Thyroid gland (tissue), 4 donors: ENCODE measurements around the gene WSCD2. TPM values are rescaled to one million over a fixed set of nuclear protein-coding genes. Genes with fewer than 3 reads are reported as not detected.
A peak's percentile ranks its signal among the peaks of the same experiment; 100 is the strongest.

ENCODE experiments used
- DNase-seq, 2 donors: peaks; one replicate each; pipeline ENCODE4 v3.0.0-alpha.2; 2019
- H3K27ac ChIP-seq, 3 donors: fragments of 200-600 bp; sonication (generic); 1 replicate in 2 of 3; 2 replicates in 1 of 3; pipeline ENCODE4 v1.5.1; 2016 to 2019; ENCODE audit warnings: mild to moderate bottlenecking in 1 of 3, moderate library complexity in 1 of 3
- H3K27me3 ChIP-seq: fragments of 200-600 bp; sonication (generic); one replicate; pipeline ENCODE4 v1.5.1; 2019
- H3K36me3 ChIP-seq, 2 donors: fragments of 200-600 bp; sonication (generic); one replicate each; pipeline ENCODE4 v1.5.1; 2016 to 2019
- H3K4me1 ChIP-seq, 2 donors: fragments of 200-600 bp; sonication (generic); one replicate each; pipeline ENCODE4 v1.5.1; 2017 to 2019
- H3K4me3 ChIP-seq, 3 donors: fragments of 200-600 bp; sonication (generic); replicated peaks in 1 of 3; 1 replicate in 2 of 3; 2 replicates in 1 of 3; pipeline ENCODE4 v1.5.1; 2016; ENCODE audit warnings: mild to moderate bottlenecking in 1 of 3
- H3K9me3 ChIP-seq: fragments of 200-600 bp; sonication (generic); one replicate; pipeline ENCODE4 v1.5.1; 2017
- CTCF ChIP-seq, 6 experiments: fragments of 200-600 bp in 3 of 6; fragments of 450-650 bp in 3 of 6; sonication (generic) in 3 of 6; IDR thresholded peaks; one replicate each; pipeline ENCODE4 v1.5.1; 2016 to 2019; ENCODE audit warnings: antibody characterized with exemption in 6 of 6, mild to moderate bottlenecking in 2 of 6, inconsistent platforms in 1 of 6, moderate library complexity in 1 of 6
- POLR2A ChIP-seq, 2 donors: fragments of 450-650 bp; IDR thresholded peaks; one replicate each; pipeline ENCODE4 v1.6.1; 2017; ENCODE audit warnings: antibody characterized with exemption in 2 of 2, mild to moderate bottlenecking in 2 of 2, moderate library complexity in 1 of 2
- WGBS, 2 donors: methylation state at CpG; one replicate each; pipeline ENCODE4 v1.1.5; 2017; 5-methylcytosine and 5-hydroxymethylcytosine counted together
- intact Hi-C: fragments of 100-400 bp; cut with DNase I; formaldehyde crosslinking; loops from one replicate; pipeline ENCODE4 v1.15.1; 2023
- total RNA-seq, 4 donors: library from RNA; depleted of rRNA; stranded (reverse); fragments of >200 nt; gene quantifications; one replicate each; pipeline ENCODE4 v1.2.3, GENCODE V29; 2016

The WSCD2 gene
- total RNA-seq, 4 donors from 2014 or later: 35.5 to 117 (median 81.4) TPM

- peaks cover 52 to 64% of the 10 kb centered on the region in 2 donors for H3K4me1 ChIP-seq
- 30 to 39% methylated on average over 4 of the region's 4 CpGs for WGBS, 2 donors
- H3K27me3 ChIP-seq: no peaks in the 10 kb centered on the region
- H3K4me3 ChIP-seq: no peak overlapping the region
- H3K27ac ChIP-seq: peak overlapping the region; percentile 67 to 92 (median 87)
- H3K36me3 ChIP-seq: no peaks in the 10 kb centered on the region
- H3K9me3 ChIP-seq: no peaks in the 10 kb centered on the region
- intact Hi-C loops: no loop called here
- TF ChIP-seq CTCF (IDR thresholded peaks at IDR 0.05) (peak in 3 of 6 experiments; percentile 25 to 43 (median 31)), POLR2A (IDR thresholded peaks at IDR 0.05) (no peak)
- DNase-seq: peak; percentile 19 to 65
Observed at GRCh38 chr12:108175310-108175709, 46.2 kb downstream of the WSCD2 start.

DNA sequence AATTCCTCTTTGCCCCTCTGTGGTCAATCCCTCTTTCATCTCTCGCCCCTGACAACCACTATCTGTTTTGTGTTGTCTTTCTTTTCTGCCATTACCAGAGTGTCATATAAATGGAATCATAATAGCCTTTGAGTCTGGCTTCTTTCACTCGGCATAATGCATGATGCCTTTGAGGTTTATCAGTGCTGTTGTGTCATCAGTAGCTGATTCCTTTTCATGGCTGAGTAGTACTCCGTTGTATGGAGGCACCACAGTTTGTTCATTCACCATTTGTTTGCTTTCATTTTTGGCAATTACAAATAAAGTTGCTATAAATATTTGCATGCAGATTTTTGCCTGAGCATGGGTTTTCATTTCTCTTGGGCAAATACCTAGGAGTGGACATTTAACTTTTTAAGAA is 47.2 kb downstream of the WSCD2 start:
- TF ChIP-seq CTCF (IDR thresholded peaks at IDR 0.05) (no peak), POLR2A (IDR thresholded peaks at IDR 0.05) (no peak)

GRCh38 chr12:108177131-108177530 is 48.0 kb downstream of the WSCD2 start:
- 54 to 64% methylated on average over 3 of the region's 3 CpGs for WGBS, 2 donors
- intact Hi-C loops: no loop called here

More for the DNA sequence above, 47.2 kb downstream of the WSCD2 start:
- Histone ChIP-seq H3K4me3 (no peak overlapping the region), H3K27me3 (no peaks in the 10 kb centered on the region), H3K9me3 (no peaks in the 10 kb centered on the region), H3K36me3 (no peaks in the 10 kb centered on the region), H3K4me1 (peaks cover 52 to 63% of the 10 kb centered on the region in 2 donors), H3K27ac (peak overlapping the region in 2 of 3 donors; percentile 1 to 92)
- WGBS, 2 donors: 94 to 96% methylated on average over 3 of the region's 3 CpGs
- intact Hi-C loops: no loop called here
- DNase-seq: no peak

DNA sequence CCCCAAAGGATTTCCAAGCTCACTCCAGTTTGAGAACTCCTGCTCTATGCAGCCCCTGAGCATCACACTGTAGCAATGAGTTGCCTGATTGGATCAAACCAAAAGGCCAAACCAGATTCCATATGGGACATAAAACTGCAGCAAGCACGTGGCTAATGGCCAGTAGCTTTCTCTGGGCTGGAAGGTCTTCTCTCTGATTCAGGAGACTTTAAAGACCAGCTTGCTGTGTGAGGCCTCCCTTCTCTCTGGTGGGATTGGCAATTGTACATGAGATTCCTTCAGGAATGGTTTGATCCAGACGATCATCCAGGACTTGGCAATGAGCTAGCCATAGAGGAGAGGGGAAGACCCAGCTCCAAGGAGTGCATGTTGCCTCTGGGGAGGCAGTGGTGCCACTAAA is 50.2 kb downstream of the WSCD2 start:
- no peak for TF ChIP-seq CTCF (IDR thresholded peaks at IDR 0.05)
- no peak for TF ChIP-seq POLR2A (IDR thresholded peaks at IDR 0.05)
- WGBS, 2 donors: 48 to 67% methylated on average over 2 of the region's 2 CpGs
- peaks cover 38 to 51% of the 10 kb centered on the region in 2 donors for H3K4me1 ChIP-seq
- no peak overlapping the region for H3K4me3 ChIP-seq
- intact Hi-C loops: no loop called here
- H3K36me3 ChIP-seq: no peaks in the 10 kb centered on the region
- no peak for DNase-seq
- H3K27me3 ChIP-seq: no peaks in the 10 kb centered on the region
- H3K9me3 ChIP-seq: no peaks in the 10 kb centered on the region
- peak overlapping the region in 1 of 3 donors; percentile 43 for H3K27ac ChIP-seq

More at GRCh38 chr12:108177131-108177530, 48.0 kb downstream of the WSCD2 start:
- no peaks in the 10 kb centered on the region for H3K9me3 ChIP-seq
- no peaks in the 10 kb centered on the region for H3K36me3 ChIP-seq
- H3K27ac ChIP-seq: peak overlapping the region; percentile 1 to 55 (median 13)
- H3K27me3 ChIP-seq: no peaks in the 10 kb centered on the region
- TF ChIP-seq POLR2A (IDR thresholded peaks at IDR 0.05): no peak
- TF ChIP-seq CTCF (IDR thresholded peaks at IDR 0.05): no peak
- DNase-seq: peak; percentile 56 to 60
- no peak overlapping the region for H3K4me3 ChIP-seq
- peaks cover 52 to 63% of the 10 kb centered on the region in 2 donors for H3K4me1 ChIP-seq

- no peaks in the 10 kb centered on the region for H3K9me3 ChIP-seq
- no peaks in the 10 kb centered on the region for H3K27me3 ChIP-seq
- peaks cover 40 to 53% of the 10 kb centered on the region in 2 donors for H3K4me1 ChIP-seq
- WGBS, 2 donors: 80 to 87% methylated on average over 6 to 7 of the region's 7 CpGs
- DNase-seq: no peak
- H3K36me3 ChIP-seq: no peaks in the 10 kb centered on the region
- no peak overlapping the region for H3K4me3 ChIP-seq
- intact Hi-C loops: no loop called here
- TF ChIP-seq POLR2A (IDR thresholded peaks at IDR 0.05) (no peak), CTCF (IDR thresholded peaks at IDR 0.05) (no peak)
- peak overlapping the region in 2 of 3 donors; percentile 33 to 80 for H3K27ac ChIP-seq
Observed at GRCh38 chr12:108180255-108181094, 51.4 kb downstream of the WSCD2 start.
